Hematopoietic multipotent progenitor cell treated with erythropoietin and hydrocortisone succinate and interleukin-3 and kit ligand, for 4 days (in vitro differentiated cells): ENCODE measurements around the gene BAD.

ENCODE experiments used
- DNase-seq: peaks from one replicate; pipeline ENCODE4 v3.0.0-alpha.2; 2015

The BAD gene

GRCh38 chr11:64226507-64227051 lies 57.9 kb downstream of the BAD start:
- DNase-seq: peak; percentile 88

GRCh38 chr11:64225608-64226506 lies 58.6 kb downstream of the BAD start, which contains the start of the genes NUDT22 and TRPT1:
Gene NUDT22 (plus strand): TSS chr11:64226274. CDS start chr11:64226653, 379 bp downstream.
Gene TRPT1 (minus strand): TSS chr11:64226186. CDS start chr11:64225860, 326 bp downstream.
- DNase-seq: peak; percentile 96

GRCh38 chr11:64224891-64225607 lies 59.4 kb downstream of the BAD start:
- peak; percentile 33 for DNase-seq

GRCh38 chr11:64224151-64224890 lies 60.1 kb downstream of the BAD start:
- DNase-seq: no peak

DNA sequence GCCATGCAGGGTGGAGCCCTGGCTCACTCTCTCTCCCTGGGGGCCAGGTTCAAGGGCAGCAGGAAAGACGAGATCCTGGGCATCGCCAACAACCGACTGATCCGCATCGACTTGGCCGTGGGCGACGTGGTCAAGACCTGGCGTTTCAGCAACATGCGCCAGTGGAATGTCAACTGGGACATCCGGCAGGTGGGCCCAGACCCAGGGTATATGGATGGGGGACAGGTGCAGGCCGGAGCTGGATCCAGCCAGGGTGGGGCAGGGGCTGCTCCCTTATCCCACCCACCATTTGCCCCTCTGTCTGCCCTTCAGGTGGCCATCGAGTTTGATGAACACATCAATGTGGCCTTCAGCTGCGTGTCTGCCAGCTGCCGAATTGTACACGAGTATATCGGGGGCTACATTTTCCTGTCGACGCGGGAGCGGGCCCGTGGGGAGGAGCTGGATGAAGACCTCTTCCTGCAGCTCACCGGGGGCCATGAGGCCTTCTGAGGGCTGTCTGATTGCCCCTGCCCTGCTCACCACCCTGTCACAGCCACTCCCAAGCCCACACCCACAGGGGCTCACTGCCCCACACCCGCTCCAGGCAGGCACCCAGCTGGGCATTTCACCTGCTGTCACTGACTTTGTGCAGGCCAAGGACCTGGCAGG lies 61.3 kb downstream of the BAD start:
- no peak for DNase-seq

DNA sequence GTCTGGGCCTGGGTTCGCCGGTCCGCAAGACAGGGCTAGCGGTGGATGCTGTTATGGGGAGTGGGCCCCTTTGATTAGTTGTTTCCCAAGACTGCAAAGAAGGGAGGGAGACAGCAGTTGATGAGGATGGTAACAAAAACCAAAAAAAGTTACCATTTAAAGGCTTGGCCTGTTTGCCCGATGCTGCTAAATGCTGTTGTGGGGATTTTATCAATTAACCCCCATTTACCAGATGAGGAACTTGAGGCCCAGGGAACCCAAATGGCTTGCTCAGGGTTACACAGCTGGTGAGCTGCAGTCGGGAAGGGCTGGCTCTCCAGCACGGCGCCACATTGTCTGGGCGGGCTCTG lies 61.8 kb downstream of the BAD start:
- no peak for DNase-seq

DNA sequence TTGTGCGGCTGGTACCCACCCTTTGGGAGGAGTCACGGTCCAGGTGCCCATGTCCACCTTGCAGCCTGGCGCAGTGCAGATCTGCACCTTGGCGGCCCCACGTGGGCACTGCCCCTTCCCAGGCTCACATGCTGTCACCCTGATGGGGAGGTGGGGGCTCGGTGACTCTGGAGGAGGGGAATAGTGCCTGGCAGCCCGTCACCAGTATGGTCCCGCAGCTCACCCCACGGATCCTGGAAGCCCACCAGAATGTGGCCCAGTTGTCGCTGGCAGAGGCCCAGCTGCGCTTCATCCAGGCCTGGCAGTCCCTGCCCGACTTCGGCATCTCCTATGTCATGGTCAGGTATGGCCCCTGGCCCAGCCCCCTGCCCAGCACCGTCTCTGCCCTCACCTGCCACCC lies 63.7 kb downstream of the BAD start:
- DNase-seq: no peak

DNA sequence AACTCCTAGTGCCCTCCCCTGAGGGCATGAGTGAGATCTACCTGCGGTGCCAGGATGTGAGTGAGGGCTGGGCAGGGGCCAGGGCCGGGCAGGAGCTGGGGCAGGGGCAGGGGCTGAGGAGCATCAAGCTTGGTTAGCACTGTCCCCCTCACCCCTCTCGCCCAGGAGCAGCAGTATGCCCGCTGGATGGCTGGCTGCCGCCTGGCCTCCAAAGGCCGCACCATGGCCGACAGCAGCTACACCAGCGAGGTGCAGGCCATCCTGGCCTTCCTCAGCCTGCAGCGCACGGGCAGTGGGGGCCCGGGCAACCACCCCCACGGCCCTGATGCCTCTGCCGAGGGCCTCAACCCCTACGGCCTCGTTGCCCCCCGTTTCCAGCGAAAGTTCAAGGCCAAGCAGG lies 64.2 kb downstream of the BAD start:
- no peak for DNase-seq
